Left renal cortex interstitium (tissue), 4 donors: ENCODE results near the gene CAPN15. TPM values are rescaled to one million over a fixed set of nuclear protein-coding genes. Genes with fewer than 3 reads are reported as not detected.

ENCODE experiments used
- polyA plus RNA-seq, 4 donors: library from polyadenylated mRNA; unstranded; fragments of 120-200 nt; gene quantifications; one replicate each; pipeline ENCODE4 v1.2.1, GENCODE V29; 2013; ENCODE audit not compliant: insufficient read length in 4 of 4

The CAPN15 gene
- polyA plus RNA-seq, 4 donors: 20.0 to 40.2 (median 32.6) TPM

Other genes starting within 250 kb of the CAPN15 start
- 1 to 10 TPM; 2.0 to 6.0 (median 4.1) TPM for gene ARHGDIG, start 247.1 kb upstream of the CAPN15 start, polyA plus RNA-seq
- 1 to 10 TPM in 2 of 4 donors, under 1 TPM in 2; 0.44 to 3.5 (median 1.7) TPM for gene PDIA2, start 244.5 kb upstream of the CAPN15 start, polyA plus RNA-seq
- gene AXIN1, start 175.0 kb upstream of the CAPN15 start, polyA plus RNA-seq: 10 to 100 TPM; 16.4 to 26.7 (median 23.2) TPM
- 10 to 100 TPM; 62.6 to 93.5 (median 80.6) TPM for gene MRPL28, start 157.2 kb upstream of the CAPN15 start, polyA plus RNA-seq
- gene PGAP6, start 145.7 kb upstream of the CAPN15 start, polyA plus RNA-seq: 10 to 100 TPM; 64.1 to 72.1 (median 69.3) TPM
- 100 to 1,000 TPM; 102 to 159 (median 136) TPM for gene NME4, start 130.5 kb upstream of the CAPN15 start, polyA plus RNA-seq
- 10 to 100 TPM; 28.1 to 42.0 (median 31.9) TPM for gene DECR2, start 125.8 kb upstream of the CAPN15 start, polyA plus RNA-seq
- gene RAB11FIP3, start 102.1 kb upstream of the CAPN15 start, polyA plus RNA-seq: 100 to 1,000 TPM in 2 of 4 donors, 10 to 100 TPM in 2; 72.9 to 144 (median 109) TPM
- gene PRR35, start 32.7 kb downstream of the CAPN15 start, polyA plus RNA-seq: 10 to 100 TPM in 3 of 4 donors, 1 to 10 TPM in 1; 8.2 to 20.3 (median 16.6) TPM
- gene NHLRC4, start 39.3 kb downstream of the CAPN15 start, polyA plus RNA-seq: 10 to 100 TPM in 1 of 4 donors, 1 to 10 TPM in 3; 7.3 to 13.7 (median 8.3) TPM
- gene PIGQ, start 42.3 kb downstream of the CAPN15 start, polyA plus RNA-seq: 10 to 100 TPM; 44.9 to 92.7 (median 76.9) TPM
- gene RAB40C, start 62.4 kb downstream of the CAPN15 start, polyA plus RNA-seq: 10 to 100 TPM; 15.4 to 32.2 (median 24.8) TPM
- gene WFIKKN1, start 103.3 kb downstream of the CAPN15 start, polyA plus RNA-seq: 1 to 10 TPM in 3 of 4 donors, under 1 TPM in 1; 0.83 to 3.7 (median 2.3) TPM
- gene METTL26, start 108.6 kb downstream of the CAPN15 start, polyA plus RNA-seq: 10 to 100 TPM; 40.1 to 81.6 (median 60.1) TPM
- gene MCRIP2, start 114.1 kb downstream of the CAPN15 start, polyA plus RNA-seq: 10 to 100 TPM; 13.6 to 30.9 (median 25.1) TPM
- gene WDR90, start 121.7 kb downstream of the CAPN15 start, polyA plus RNA-seq: 10 to 100 TPM; 23.5 to 76.1 (median 52.9) TPM
- gene RHOT2, start 140.4 kb downstream of the CAPN15 start, polyA plus RNA-seq: 100 to 1,000 TPM in 1 of 4 donors, 10 to 100 TPM in 3; 53.4 to 131 (median 95.7) TPM
- gene RHBDL1, start 148.0 kb downstream of the CAPN15 start, polyA plus RNA-seq: 1 to 10 TPM; 1.1 to 3.4 (median 1.7) TPM
- gene STUB1, start 152.7 kb downstream of the CAPN15 start, polyA plus RNA-seq: 100 to 1,000 TPM; 110 to 187 (median 117) TPM
- gene JMJD8, start 156.6 kb downstream of the CAPN15 start, polyA plus RNA-seq: 10 to 100 TPM; 55.7 to 85.7 (median 69.2) TPM
- 10 to 100 TPM in 3 of 4 donors, 1 to 10 TPM in 1; 9.1 to 18.3 (median 13.1) TPM for gene WDR24, start 162.7 kb downstream of the CAPN15 start, polyA plus RNA-seq
- gene FBXL16, start 178.1 kb downstream of the CAPN15 start, polyA plus RNA-seq: 1 to 10 TPM in 2 of 4 donors, under 1 TPM in 2; 0.69 to 1.7 (median 1.2) TPM
- 10 to 100 TPM in 2 of 4 donors, 1 to 10 TPM in 2; 4.7 to 14.0 (median 11.8) TPM for gene METRN, start 187.4 kb downstream of the CAPN15 start, polyA plus RNA-seq
- 10 to 100 TPM; 11.3 to 32.8 (median 21.2) TPM for gene ANTKMT, start 193.4 kb downstream of the CAPN15 start, polyA plus RNA-seq
- 1 to 10 TPM; 1.1 to 4.3 (median 3.4) TPM for gene CCDC78, start 198.7 kb downstream of the CAPN15 start, polyA plus RNA-seq
- gene HAGHL, start 199.4 kb downstream of the CAPN15 start, polyA plus RNA-seq: 1 to 10 TPM; 1.9 to 7.7 (median 7.3) TPM
- 10 to 100 TPM; 21.7 to 32.2 (median 27.6) TPM for gene CIAO3, start 213.3 kb downstream of the CAPN15 start, polyA plus RNA-seq
- gene MSLN, start 233.0 kb downstream of the CAPN15 start, polyA plus RNA-seq: 10 to 100 TPM; 11.6 to 26.2 (median 20.2) TPM